ES-I3 (cell line): ENCODE data around the gene ADAM8.
A peak's percentile ranks its signal among the peaks of the same experiment; 100 is the strongest.
"Not testable (repeated sequence)": the region's sequence is repeated elsewhere in the genome, so short reads cannot be mapped to it uniquely, and the experiment has no call there.

Experiments used
- H3K36me3 ChIP-seq: 2 replicates; pipeline ENCODE4 v1.6.1; 2013; ENCODE audit warnings: mild to moderate bottlenecking, low read length, control low read depth, moderate library complexity; ENCODE audit not compliant: insufficient read depth
- H3K4me1 ChIP-seq: 2 replicates; pipeline ENCODE4 v1.6.1; 2013; ENCODE audit warnings: mild to moderate bottlenecking, control low read depth, low read length; ENCODE audit not compliant: insufficient read depth
- H3K9ac ChIP-seq: 2 replicates; pipeline ENCODE4 v1.6.1; 2013; ENCODE audit warnings: low read depth, mild to moderate bottlenecking, low read length, moderate library complexity
- H3K9me3 ChIP-seq: 2 replicates; pipeline ENCODE4 v1.6.1; 2013; ENCODE audit warnings: mild to moderate bottlenecking, low read length, moderate library complexity; ENCODE audit not compliant: control insufficient read depth, insufficient read depth

The ADAM8 gene

GRCh38 chr10:133272964-133273420 is 3.7 kb downstream of the ADAM8 start:
- no peaks in the 10 kb centered on the region; the same call in 1 of the 2 replicates for H3K4me1 ChIP-seq
- no peaks in the 10 kb centered on the region for H3K9me3 ChIP-seq
- no peaks in the 10 kb centered on the region for H3K36me3 ChIP-seq
- H3K9ac ChIP-seq: no peak overlapping the region

GRCh38 chr10:133272301-133272963 is 4.2 kb downstream of the ADAM8 start:
- H3K9me3 ChIP-seq: no peaks in the 10 kb centered on the region
- no peaks in the 10 kb centered on the region; the same call in 1 of the 2 replicates for H3K4me1 ChIP-seq
- H3K9ac ChIP-seq: no peak overlapping the region
- H3K36me3 ChIP-seq: no peaks in the 10 kb centered on the region

DNA sequence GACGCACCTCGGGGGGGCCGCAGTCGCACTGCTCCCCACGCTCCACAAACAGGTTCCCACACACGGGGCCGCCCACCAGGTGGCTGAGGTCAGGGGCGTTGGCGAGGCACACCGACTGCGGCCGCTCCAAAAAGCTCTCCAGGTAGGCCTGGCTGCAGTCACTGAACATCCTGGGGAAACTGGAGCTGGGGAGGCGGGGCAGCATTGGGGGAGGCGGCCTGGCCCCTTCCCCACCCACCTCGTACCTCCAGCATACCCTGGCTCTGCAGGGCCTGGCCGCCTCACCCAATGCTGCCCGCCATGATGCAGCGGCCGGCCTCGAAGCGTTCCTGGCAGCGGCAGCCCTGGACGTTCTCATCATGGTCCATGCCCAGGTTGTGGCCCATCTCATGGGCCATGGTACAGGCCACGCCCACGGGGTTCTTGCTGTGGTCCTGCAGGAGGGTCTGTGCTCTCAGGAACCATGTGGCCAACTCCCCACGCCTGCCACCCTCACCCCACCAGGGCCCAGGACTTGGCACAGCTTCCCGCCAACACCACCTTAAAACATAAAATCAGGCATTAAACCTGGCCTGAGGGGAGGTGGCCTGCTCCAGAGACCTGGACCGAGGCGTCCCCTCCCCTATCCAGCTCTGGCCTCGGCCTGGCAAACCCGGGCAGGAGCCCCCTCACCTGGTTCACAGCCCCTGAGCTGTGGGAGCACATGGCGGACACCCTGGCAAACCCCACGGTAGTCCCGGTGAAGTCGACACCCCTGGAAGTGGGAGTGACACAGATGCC is 5.0 kb downstream of the ADAM8 start:
- H3K36me3 ChIP-seq: no peaks in the 10 kb centered on the region

DNA sequence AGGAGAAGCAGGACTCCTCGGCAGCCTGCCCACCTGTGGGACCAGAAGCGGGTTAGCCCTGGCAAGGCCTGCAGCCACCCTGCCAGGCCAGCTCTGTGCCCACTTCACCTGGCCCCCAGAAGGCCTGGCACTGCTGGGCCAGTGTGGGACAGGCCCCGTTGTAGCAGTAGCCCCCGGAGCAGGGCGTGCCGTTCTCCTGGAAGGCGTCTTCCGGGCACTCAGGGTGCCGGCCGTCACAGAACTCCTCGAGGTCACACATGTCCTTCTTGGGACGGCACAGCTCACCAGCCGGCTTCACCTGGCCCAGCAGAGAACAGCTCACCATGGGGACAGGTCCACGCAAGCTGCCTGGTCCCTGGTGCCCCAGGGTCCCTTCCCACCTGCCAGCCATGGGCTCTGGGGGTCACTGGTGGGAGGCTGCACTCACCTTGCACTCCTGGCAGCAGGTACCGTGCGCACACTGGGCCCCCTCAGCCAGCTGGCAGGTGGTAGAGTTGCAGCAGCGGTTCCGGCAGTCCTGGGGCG is 5.8 kb downstream of the ADAM8 start:
- Histone ChIP-seq H3K36me3 (no peaks in the 10 kb centered on the region; the same call in 1 of the 2 replicates), H3K9me3 (no peaks in the 10 kb centered on the region), H3K9ac (no peak overlapping the region), H3K4me1 (no peaks in the 10 kb centered on the region; the same call in 1 of the 2 replicates)

More for the DNA sequence above, 5.0 kb downstream of the ADAM8 start:
- no peak overlapping the region for H3K9ac ChIP-seq
- H3K4me1 ChIP-seq: no peaks in the 10 kb centered on the region; the same call in 1 of the 2 replicates
- no peaks in the 10 kb centered on the region for H3K9me3 ChIP-seq

GRCh38 chr10:133270204-133270603 is 6.5 kb downstream of the ADAM8 start:
- Histone ChIP-seq H3K9me3 (no peaks in the 10 kb centered on the region), H3K4me1 (no peaks in the 10 kb centered on the region; the same call in 1 of the 2 replicates), H3K9ac (no peak overlapping the region), H3K36me3 (no peaks in the 10 kb centered on the region; the same call in 1 of the 2 replicates)

DNA sequence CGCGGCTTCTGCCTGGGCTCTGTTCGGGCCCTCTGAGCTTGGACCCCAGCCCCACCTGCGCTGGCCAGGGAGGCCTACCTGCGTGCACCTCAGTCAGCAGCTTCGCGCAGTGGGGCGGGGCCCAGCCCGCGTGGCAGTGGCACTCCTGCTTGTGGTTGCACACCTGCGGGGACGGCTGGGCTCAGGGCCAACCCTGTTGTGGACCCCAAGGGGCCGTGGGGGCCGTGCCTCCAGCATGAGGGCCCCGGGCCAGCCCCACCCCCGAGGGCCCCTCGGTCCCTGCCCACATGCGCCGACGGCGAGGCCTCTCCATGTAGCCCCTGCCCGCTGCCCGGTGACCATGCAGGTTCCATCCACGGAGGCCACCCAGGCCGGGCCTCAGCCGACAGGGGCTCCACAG is 7.3 kb downstream of the ADAM8 start:
- Histone ChIP-seq H3K9me3 (no peaks in the 10 kb centered on the region), H3K4me1 (no peaks in the 10 kb centered on the region), H3K9ac (no peak overlapping the region), H3K36me3 (no peaks in the 10 kb centered on the region; the same call in 1 of the 2 replicates)

DNA sequence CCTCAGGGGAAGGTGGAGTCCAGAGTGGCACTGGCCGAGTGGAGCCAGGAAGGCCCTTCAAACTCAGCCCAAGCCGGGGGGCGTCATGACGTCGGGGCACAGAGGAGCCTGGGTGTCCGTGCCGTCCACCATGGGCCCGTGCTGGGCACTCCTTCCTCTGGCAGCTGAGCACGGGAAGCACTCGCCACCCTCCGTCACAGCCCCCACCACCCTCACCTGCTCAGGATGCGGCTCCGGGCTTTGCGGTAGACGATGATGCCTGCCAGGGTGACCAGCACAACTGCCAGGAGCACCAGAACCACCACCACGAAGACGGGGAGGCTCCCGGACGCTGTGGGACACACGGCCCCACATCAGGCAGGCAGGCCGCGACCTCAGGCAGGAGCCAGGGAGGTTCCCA is 8.1 kb downstream of the ADAM8 start:
- Histone ChIP-seq H3K9ac (no peak overlapping the region), H3K9me3 (no peaks in the 10 kb centered on the region), H3K4me1 (no peaks in the 10 kb centered on the region), H3K36me3 (no peaks in the 10 kb centered on the region; the same call in 1 of the 2 replicates)

GRCh38 chr10:133267829-133268228 is 8.8 kb downstream of the ADAM8 start:
- Histone ChIP-seq H3K36me3 (no peaks in the 10 kb centered on the region; the same call in 1 of the 2 replicates), H3K4me1 (no peaks in the 10 kb centered on the region), H3K9ac (no peak overlapping the region), H3K9me3 (no peaks in the 10 kb centered on the region)

GRCh38 chr10:133267293-133267692 is 9.4 kb downstream of the ADAM8 start:
- Histone ChIP-seq H3K9ac (no peak overlapping the region), H3K4me1 (peaks cover 3% of the 10 kb centered on the region; the same call in 1 of the 2 replicates), H3K36me3 (no peaks in the 10 kb centered on the region; the same call in 1 of the 2 replicates), H3K9me3 (no peaks in the 10 kb centered on the region)

- H3K9me3 ChIP-seq: no peaks in the 10 kb centered on the region
- peaks cover 5% of the 10 kb centered on the region; the same call in 1 of the 2 replicates for H3K4me1 ChIP-seq
- no peaks in the 10 kb centered on the region; the same call in 1 of the 2 replicates for H3K36me3 ChIP-seq
- H3K9ac ChIP-seq: no peak overlapping the region
Observed at GRCh38 chr10:133266056-133266795, 10.4 kb downstream of the ADAM8 start.

- H3K9me3 ChIP-seq, H3K36me3 ChIP-seq, H3K9ac ChIP-seq, H3K4me1 ChIP-seq: not testable (repeated sequence)
Observed at GRCh38 chr10:133265052-133265451, 11.6 kb downstream of the ADAM8 start.

- no peaks in the 10 kb centered on the region for H3K9me3 ChIP-seq
- H3K9ac ChIP-seq: no peak overlapping the region
- H3K4me1 ChIP-seq: peaks cover 8% of the 10 kb centered on the region; the same call in 1 of the 2 replicates
- no peaks in the 10 kb centered on the region; the same call in 1 of the 2 replicates for H3K36me3 ChIP-seq
Observed at GRCh38 chr10:133264461-133264860, 12.2 kb downstream of the ADAM8 start.

DNA sequence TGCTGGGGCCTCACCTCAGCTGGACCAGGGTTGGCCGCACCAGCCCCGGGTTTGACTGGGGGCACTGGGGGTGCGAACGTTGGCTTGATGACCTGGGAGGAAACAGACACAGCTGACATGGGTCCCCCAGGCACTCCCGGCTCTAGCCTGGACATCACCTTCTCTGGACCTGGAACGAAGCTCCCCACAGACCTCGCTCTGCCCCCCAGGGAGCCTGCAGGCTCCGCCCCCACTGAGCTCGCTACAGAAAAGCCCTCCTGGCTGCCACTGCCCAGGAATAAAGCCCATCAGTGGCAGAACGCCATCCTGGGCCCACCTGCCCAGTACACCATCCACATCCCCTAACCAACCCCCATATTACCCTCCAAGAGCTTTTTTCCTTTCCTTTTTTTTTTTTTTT is 13.0 kb downstream of the ADAM8 start:
- Histone ChIP-seq H3K4me1 (peaks cover 8% of the 10 kb centered on the region; the same call in 1 of the 2 replicates), H3K9ac (no peak overlapping the region), H3K36me3 (no peaks in the 10 kb centered on the region; the same call in 1 of the 2 replicates), H3K9me3 (no peaks in the 10 kb centered on the region)

- Histone ChIP-seq H3K9me3 (no peaks in the 10 kb centered on the region), H3K9ac (peak overlapping the region; percentile 40; the same call in 1 of the 2 replicates), H3K4me1 (peaks cover 14% of the 10 kb centered on the region; the same call in 1 of the 2 replicates), H3K36me3 (no peaks in the 10 kb centered on the region; the same call in 1 of the 2 replicates)
Observed at GRCh38 chr10:133262696-133263095, 14.0 kb downstream of the ADAM8 start.
